K562 (cell line): ENCODE data around the gene FRG2. TPM values are rescaled to one million over a fixed set of nuclear protein-coding genes. Genes with fewer than 3 reads are reported as not detected.

ENCODE experiments used
- ATAC-seq: fragments of 200-7000 bp; cut with Tn5 transposase; 3 replicates; pipeline ENCODE4 v1.9.1; 2020; ENCODE audit warnings: moderate library complexity
- BruUV-seq: library from RNA; stranded (reverse); fragments of 400-500 nt; replicated peaks from 2 replicates; lab custom pipeline; 2021; lab: Mats Ljungman, UMichigan
- CTCF ChIA-PET: fragments of 300-600 bp; formaldehyde crosslinking; extraction: SDS; loops from one replicate; lab custom pipeline; 2021; ENCODE audit warnings: low intra/inter-chr PET ratio; lab: Yijun Ruan, JAX
- POLR2A ChIA-PET: fragments of 300-600, 350-650 bp; sonication (Branson Sonifier 250); formaldehyde crosslinking; extraction: SDS; loops from one replicate; lab custom pipeline; 2021; ENCODE audit warnings: antibody characterized with exemption, inconsistent platforms; lab: Yijun Ruan, JAX
- DNase-seq, 4 experiments: peaks; one replicate each; pipeline versions ENCODE4 v3.0.0 to v3.0.0-alpha.2; 2011 to 2018; ENCODE audit warnings: low spot score in 3 of 4, mixed read lengths in 3 of 4; ENCODE audit errors: extremely low read depth in 1 of 4
- FAIRE-seq: peaks from 2 replicates; lab custom pipeline; 2011; peaks lifted over from hg19 to GRCh38; lab: Jason Lieb, UNC
- H2AFZ ChIP-seq: 2 replicates; pipeline ENCODE4 v1.6.0; 2011; ENCODE audit warnings: low read depth, low read length, control low read depth, inconsistent platforms
- H3K27ac ChIP-seq: fragments of 200-600 bp; 3 replicates; pipeline ENCODE4 v1.8.0; 2011; ENCODE audit warnings: low read depth, mild to moderate bottlenecking, control low read depth, inconsistent platforms, low read length, moderate library complexity, mixed read lengths; ENCODE audit errors: extremely low read depth
- H3K27me3 ChIP-seq, 2 experiments: fragments of 300-600 bp in 1 of 2; 2 replicates in 1 of 2; 3 replicates in 1 of 2; pipeline versions ENCODE4 v1.6.0 to v1.8.0; 2011; ENCODE audit warnings: inconsistent platforms in 2 of 2, low read length in 2 of 2, mild to moderate bottlenecking in 1 of 2, mixed read lengths in 1 of 2, moderate library complexity in 1 of 2; ENCODE audit not compliant: control insufficient read depth in 2 of 2, insufficient read depth in 2 of 2
- H3K36me3 ChIP-seq: fragments of 300-600 bp; 3 replicates; pipeline ENCODE4 v1.8.0; 2011; ENCODE audit warnings: mild to moderate bottlenecking, low read length, inconsistent platforms; ENCODE audit not compliant: control insufficient read depth, insufficient read depth
- H3K4me1 ChIP-seq, 2 experiments: fragments of 200-600 bp in 1 of 2; replicated peaks in 1 of 2; 2 replicates in 1 of 2; 3 replicates in 1 of 2; pipeline versions ENCODE4 v1.5.1 to v1.8.0; 2011; ENCODE audit warnings: inconsistent platforms in 2 of 2, low read length in 2 of 2, mild to moderate bottlenecking in 1 of 2, mixed read lengths in 1 of 2, moderate library complexity in 1 of 2; ENCODE audit not compliant: control insufficient read depth in 2 of 2, insufficient read depth in 2 of 2
- H3K4me2 ChIP-seq: 2 replicates; pipeline ENCODE4 v1.6.1; 2011; ENCODE audit warnings: low read length, control low read depth, inconsistent platforms, mixed read lengths; ENCODE audit not compliant: insufficient read depth
- H3K4me3 ChIP-seq: fragments of 200-600 bp; sonication (generic), shearing (Covaris generic); 2 replicates; pipeline ENCODE4 v1.5.1; 2016; ENCODE audit warnings: control low read depth, inconsistent platforms
- H3K79me2 ChIP-seq: fragments of 200-600 bp; 3 replicates; pipeline ENCODE4 v1.8.0; 2011; ENCODE audit warnings: low read length, inconsistent platforms; ENCODE audit not compliant: control insufficient read depth, insufficient read depth
- H3K9ac ChIP-seq, 2 experiments: 2 replicates each; pipeline versions ENCODE4 v1.6.0 to v1.6.1; 2011; ENCODE audit warnings: low read depth in 2 of 2, low read length in 2 of 2, control low read depth in 1 of 2, inconsistent platforms in 1 of 2, mild to moderate bottlenecking in 1 of 2, mixed read lengths in 1 of 2; ENCODE audit not compliant: insufficient read depth in 1 of 2
- H3K9me1 ChIP-seq: one replicate; pipeline ENCODE4 v1.6.0; 2011; ENCODE audit warnings: inconsistent platforms, mild to moderate bottlenecking, low read length, moderate library complexity; ENCODE audit not compliant: control insufficient read depth, insufficient read depth
- H3K9me3 ChIP-seq: replicated peaks from 2 replicates; pipeline ENCODE4 v1.5.1; 2011; ENCODE audit warnings: low read depth, low read length, inconsistent platforms; ENCODE audit not compliant: control insufficient read depth, insufficient read depth
- H4K20me1 ChIP-seq: replicated peaks from 2 replicates; pipeline ENCODE4 v1.6.1; 2011; ENCODE audit warnings: low read length, inconsistent platforms, mixed read lengths; ENCODE audit not compliant: control insufficient read depth, insufficient read depth
- BCOR ChIP-seq: fragments of 450-650 bp; IDR thresholded peaks from 2 replicates; pipeline ENCODE4 v1.6.1; 2016
- ILK ChIP-seq: fragments of 450-650 bp; IDR thresholded peaks from 2 replicates; pipeline ENCODE4 v1.6.1; 2016; ENCODE audit warnings: missing genetic modification characterization, low read depth, mild to moderate bottlenecking, missing compliant biosample characterization, moderate library complexity, borderline replicate concordance
- KDM1A ChIP-seq, 2 experiments: fragments of 450-650 bp; IDR thresholded peaks; 2 replicates each; pipeline ENCODE4 v1.6.1; 2016; ENCODE audit warnings: mild to moderate bottlenecking in 2 of 2
- POLR2B ChIP-seq: fragments of 450-650 bp; IDR thresholded peaks from 2 replicates; pipeline ENCODE4 v1.6.1; 2018; ENCODE audit warnings: low read depth; ENCODE audit not compliant: partially characterized antibody
- POLR2G ChIP-seq: fragments of 200-400 bp; formaldehyde crosslinking; IDR thresholded peaks from 2 replicates; pipeline ENCODE4 v1.6.1; 2017; ENCODE audit warnings: low read depth, mild to moderate bottlenecking, antibody characterized with exemption, low read length, moderate library complexity
- ZBTB33 ChIP-seq: sonication (generic); formaldehyde crosslinking; IDR thresholded peaks from 2 replicates; pipeline ENCODE4 v1.8.1; 2023; ENCODE audit warnings: mild to moderate bottlenecking, missing genetic modification reagents
- ZNF253 ChIP-seq: fragments of 250-450 bp; sonication (Bioruptor Pico); conservative IDR thresholded peaks from 2 replicates; pipeline ENCODE4 v1.6.1; 2021; ENCODE audit warnings: mild to moderate bottlenecking
- WGBS: fragments of 100-300 bp; shearing (Covaris generic); methylation state at CpG from one replicate; pipeline ENCODE4 v1.1.6; 2016; ENCODE audit warnings: low coverage, mixed read lengths; ENCODE audit not compliant: insufficient coverage; ENCODE audit errors: missing lambda C conversion rate; 5-methylcytosine and 5-hydroxymethylcytosine counted together
- in situ Hi-C: fragments of 300-500 bp; cut with MboI; formaldehyde crosslinking; loops from 4 replicates; pipeline ENCODE4 v1.15.0; 2018; ENCODE audit warnings: inconsistent platforms, mixed read lengths
- intact Hi-C: fragments of 100-400 bp; cut with micrococcal nuclease; formaldehyde crosslinking; loops from 2 replicates; pipeline ENCODE4 v1.14.2; 2022
- polyA plus RNA-seq, 8 experiments: library from polyadenylated mRNA; depleted of rRNA in 4 of 8; stranded (reverse) in 5 of 8; unstranded in 3 of 8; fragments of >200 nt; fragmentation: Nextera tagmentation in 2 of 8; fragmentation: Illumina TruSeq in 1 of 8; extraction: Ambion mirVana in 2 of 8; extraction: Trizol in 1 of 8; gene quantifications; 2 replicates each; pipeline versions ENCODE4 v1.2.1 to v1.2.3, GENCODE V29; 2011 to 2014; ENCODE audit warnings: inconsistent platforms in 1 of 8, missing spikeins in 1 of 8
- total RNA-seq, 7 experiments: library from RNA; depleted of rRNA in 6 of 7; stranded (reverse); fragments of >200 nt in 6 of 7; fragmentation: Illumina TruSeq in 2 of 7; extraction: Trizol in 2 of 7; gene quantifications; 2 replicates each; pipeline versions ENCODE4 v1.2.1 to v1.2.3, GENCODE V29; 2011 to 2021; ENCODE audit warnings: low replicate concordance in 1 of 7

The FRG2 gene
- total and polyA plus RNA-seq, 9 of the 15 experiments (the other 6 are each of a cell fraction or from before 2014, with no cell fraction given): 0.07 to 0.13 (median 0.10) TPM; not detected in 5

GRCh38 chr4:190019023-190019858 is 7.8 kb downstream of the FRG2 start:
- ChIA-PET POLR2A (no interaction called here), CTCF (no interaction called here)
- no peak overlapping the region for H3K4me2 ChIP-seq
- in situ Hi-C loops: no loop called here
- H3K9me1 ChIP-seq: no peaks in the 10 kb centered on the region
- intact Hi-C loops: no loop called here
- H2AFZ ChIP-seq: no peak overlapping the region
- BruUV-seq: no TSS peak
- no peaks in the 10 kb centered on the region for H3K79me2 ChIP-seq
- peaks cover 0 to 22% of the 10 kb centered on the region in 2 experiments; a peak in 3 of 5 replicates for H3K27me3 ChIP-seq
- WGBS: 35% methylated on average over 26 of the region's 57 CpGs
- ATAC-seq: no peak
- H3K4me1 ChIP-seq: peaks cover 0 to 26% of the 10 kb centered on the region in 2 experiments; a peak in 2 of 5 replicates
- TF ChIP-seq POLR2B: no peak
- TF ChIP-seq ILK (tag): no peak
- no peak for TF ChIP-seq POLR2G
- no peak for TF ChIP-seq ZNF253 (CRISPR knock-in tag)
- no peak for TF ChIP-seq BCOR
- no peak for TF ChIP-seq KDM1A (IDR thresholded peaks at IDR 0.05)
- TF ChIP-seq ZBTB33 (CRISPR knock-in tag): peak; percentile 33; the same call in 1 of the 2 replicates
- TF ChIP-seq, all 486 proteins: peak for 1
- no peaks in the 10 kb centered on the region for H3K9me3 ChIP-seq
- H4K20me1 ChIP-seq: no peaks in the 10 kb centered on the region
- H3K4me3 ChIP-seq: no peak overlapping the region
- no peak overlapping the region for H3K9ac ChIP-seq
- DNase-seq: no peak
- H3K36me3 ChIP-seq: no peaks in the 10 kb centered on the region
- H3K27ac ChIP-seq: no peak overlapping the region
- FAIRE-seq: peak; percentile 85
